ENCODE results near the gene ZNF750. TPM values are rescaled to one million over a fixed set of nuclear protein-coding genes. Genes with fewer than 3 reads are reported as not detected.

Gene ZNF750
- total RNA-seq, 1 donor from 2014 or later, result 0.34 TPM

- DNase-seq (ENCODE audit: low read depth) (no peak), FAIRE-seq (no peak)
- no peaks in the 10 kb centered on the region for H3K4me1 ChIP-seq (ENCODE audit: insufficient read depth, low read length)
- TF ChIP-seq CTCF (IDR thresholded peaks at IDR 0.05; ENCODE audit: insufficient read depth, low read depth, low read length) (no peak), EZH2 (IDR thresholded peaks at IDR 0.05; ENCODE audit: insufficient read depth, low read length) (no peak)
- Mint-ChIP-seq H3K9me3 (ENCODE audit: unreplicated experiment) (no peaks in the 10 kb centered on the region), H3K4me1 (ENCODE audit: low read depth, unreplicated experiment) (no peaks in the 10 kb centered on the region), H3K27me3 (ENCODE audit: low read depth, unreplicated experiment) (no peaks in the 10 kb centered on the region), H3K4me3 (ENCODE audit: unreplicated experiment) (no peak overlapping the region), H3K27ac (ENCODE audit: unreplicated experiment) (no peak overlapping the region), H3K36me3 (ENCODE audit: low read depth, unreplicated experiment) (peaks cover 10% of the 10 kb centered on the region)
- no peak overlapping the region for H3K27ac ChIP-seq (ENCODE audit: low read depth, low read length)
- H2AFZ ChIP-seq (ENCODE audit: low read depth, low read length), result no peak overlapping the region
- H3K4me3 ChIP-seq (ENCODE audit: insufficient read depth, low read depth, low read length), result no peak overlapping the region
- H3K36me3 ChIP-seq (ENCODE audit: insufficient read depth, low read length), result peaks cover 5% of the 10 kb centered on the region
- H4K20me1 ChIP-seq (ENCODE audit: insufficient read depth, low read length), result peaks cover 7% of the 10 kb centered on the region
- H3K9me3 ChIP-seq (ENCODE audit: insufficient read depth, low read depth, low read length), result peaks cover 5% of the 10 kb centered on the region
- H3K9ac ChIP-seq (ENCODE audit: low read length), result no peak overlapping the region
- peaks cover 3% of the 10 kb centered on the region for H3K79me2 ChIP-seq (ENCODE audit: insufficient read depth, low read length)
- H3K4me2 ChIP-seq (ENCODE audit: low read length), result no peak overlapping the region
- no peaks in the 10 kb centered on the region for H3K27me3 ChIP-seq (ENCODE audit: insufficient read depth, low read length)
These were observed 21.9 kb downstream of the ZNF750 start for GRCh38 chr17:82817947-82818346.

- no peak for TF ChIP-seq CTCF (IDR thresholded peaks at IDR 0.05; ENCODE audit: insufficient read depth, low read depth, low read length)
- no peak for TF ChIP-seq EZH2 (IDR thresholded peaks at IDR 0.05; ENCODE audit: insufficient read depth, low read length)
- no peaks in the 10 kb centered on the region for H3K27me3 Mint-ChIP-seq (ENCODE audit: low read depth, unreplicated experiment)
- no peak overlapping the region for H3K4me3 Mint-ChIP-seq (ENCODE audit: unreplicated experiment)
- Histone ChIP-seq H2AFZ (ENCODE audit: low read depth, low read length) (no peak overlapping the region), H3K4me3 (ENCODE audit: insufficient read depth, low read depth, low read length) (no peak overlapping the region), H3K27me3 (ENCODE audit: insufficient read depth, low read length) (no peaks in the 10 kb centered on the region), H3K36me3 (ENCODE audit: insufficient read depth, low read length) (peaks cover 5% of the 10 kb centered on the region), H3K9ac (ENCODE audit: low read length) (no peak overlapping the region), H3K79me2 (ENCODE audit: insufficient read depth, low read length) (peaks cover 3% of the 10 kb centered on the region), H4K20me1 (ENCODE audit: insufficient read depth, low read length) (no peaks in the 10 kb centered on the region), H3K9me3 (ENCODE audit: insufficient read depth, low read depth, low read length) (peaks cover 5% of the 10 kb centered on the region), H3K4me1 (ENCODE audit: insufficient read depth, low read length) (no peaks in the 10 kb centered on the region), H3K27ac (ENCODE audit: low read depth, low read length) (no peak overlapping the region), H3K4me2 (ENCODE audit: low read length) (no peak overlapping the region)
- DNase-seq (ENCODE audit: low read depth), result no peak
- no peaks in the 10 kb centered on the region for H3K4me1 Mint-ChIP-seq (ENCODE audit: low read depth, unreplicated experiment)
- no peak overlapping the region for H3K27ac Mint-ChIP-seq (ENCODE audit: unreplicated experiment)
- no peaks in the 10 kb centered on the region for H3K9me3 Mint-ChIP-seq (ENCODE audit: unreplicated experiment)
- H3K36me3 Mint-ChIP-seq (ENCODE audit: low read depth, unreplicated experiment), result peaks cover 10% of the 10 kb centered on the region
- no peak for FAIRE-seq
These were observed 23.5 kb downstream of the ZNF750 start for GRCh38 chr17:82816358-82816757.

GRCh38 chr17:82815790-82816305 lies 24.0 kb downstream of the ZNF750 start:
- H3K4me2 ChIP-seq (ENCODE audit: low read length), result no peak overlapping the region
- Mint-ChIP-seq H3K27me3 (ENCODE audit: low read depth, unreplicated experiment) (no peaks in the 10 kb centered on the region), H3K27ac (ENCODE audit: unreplicated experiment) (no peak overlapping the region)

More at GRCh38 chr17:82815790-82816305, 24.0 kb downstream of the ZNF750 start:
- Mint-ChIP-seq H3K4me3 (ENCODE audit: unreplicated experiment) (no peak overlapping the region), H3K9me3 (ENCODE audit: unreplicated experiment) (no peaks in the 10 kb centered on the region), H3K4me1 (ENCODE audit: low read depth, unreplicated experiment) (no peaks in the 10 kb centered on the region), H3K36me3 (ENCODE audit: low read depth, unreplicated experiment) (peaks cover 10% of the 10 kb centered on the region)
- TF ChIP-seq EZH2 (IDR thresholded peaks at IDR 0.05; ENCODE audit: insufficient read depth, low read length), result no peak
- TF ChIP-seq CTCF (IDR thresholded peaks at IDR 0.05; ENCODE audit: insufficient read depth, low read depth, low read length), result no peak
- Histone ChIP-seq H3K27ac (ENCODE audit: low read depth, low read length) (no peak overlapping the region), H3K4me3 (ENCODE audit: insufficient read depth, low read depth, low read length) (no peak overlapping the region), H2AFZ (ENCODE audit: low read depth, low read length) (no peak overlapping the region), H4K20me1 (ENCODE audit: insufficient read depth, low read length) (no peaks in the 10 kb centered on the region), H3K4me1 (ENCODE audit: insufficient read depth, low read length) (no peaks in the 10 kb centered on the region), H3K27me3 (ENCODE audit: insufficient read depth, low read length) (no peaks in the 10 kb centered on the region), H3K79me2 (ENCODE audit: insufficient read depth, low read length) (peaks cover 3% of the 10 kb centered on the region), H3K36me3 (ENCODE audit: insufficient read depth, low read length) (peaks cover 5% of the 10 kb centered on the region), H3K9me3 (ENCODE audit: insufficient read depth, low read depth, low read length) (peaks cover 5% of the 10 kb centered on the region), H3K9ac (ENCODE audit: low read length) (no peak overlapping the region)
- FAIRE-seq (no peak), DNase-seq (ENCODE audit: low read depth) (no peak)
